ENCODE results near the gene TMEM190.

TMEM190 gene

DNA sequence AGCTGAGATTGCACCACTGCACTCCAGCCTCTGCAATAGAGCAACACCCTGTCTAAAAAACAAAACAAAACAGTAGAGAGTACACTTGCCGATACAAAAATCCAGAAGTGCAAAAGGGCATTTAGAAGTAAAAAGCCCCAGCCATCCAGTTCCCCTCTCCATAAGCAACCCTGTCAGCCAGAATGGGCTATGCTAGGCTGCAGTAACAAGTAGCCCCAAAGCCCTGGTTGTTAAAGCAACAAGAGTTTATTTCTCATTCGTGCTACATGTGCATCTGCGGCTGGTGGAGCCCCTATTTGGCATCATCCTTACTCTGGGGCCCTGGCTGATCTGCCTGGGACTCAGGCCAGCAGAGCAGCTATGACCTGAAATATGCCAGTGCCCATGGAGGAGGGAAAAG is 47.9 kb downstream of the TMEM190 start:
- DNase-seq: no peak

DNA sequence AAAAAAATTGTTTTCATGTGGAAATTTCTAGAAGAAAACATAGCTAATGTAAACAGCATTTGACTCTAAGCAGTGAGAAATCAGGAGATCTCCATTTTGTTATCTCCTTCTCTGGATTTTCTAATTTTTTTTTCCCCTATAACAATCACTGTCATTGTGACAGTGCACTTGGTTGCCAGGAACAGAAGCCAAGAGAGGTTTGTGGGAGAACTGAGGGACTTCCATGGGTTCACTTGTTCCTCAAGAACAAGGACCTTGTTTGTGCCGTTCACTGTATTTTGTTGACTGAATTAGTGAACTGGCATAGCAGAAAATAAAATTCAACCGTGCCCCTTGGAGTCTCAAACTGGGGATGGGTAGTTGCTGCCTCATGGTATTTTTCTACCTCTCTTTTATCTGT is 49.4 kb downstream of the TMEM190 start:
- no peak for DNase-seq
